Inflammatory macrophage treated with lipopolysaccharide for 4 hours (primary cell): ENCODE measurements around the gene LRRC71.

Experiments
- DNase-seq: peaks from one replicate; pipeline ENCODE4 v3.0.0-alpha.2; 2020

LRRC71 gene

DNA sequence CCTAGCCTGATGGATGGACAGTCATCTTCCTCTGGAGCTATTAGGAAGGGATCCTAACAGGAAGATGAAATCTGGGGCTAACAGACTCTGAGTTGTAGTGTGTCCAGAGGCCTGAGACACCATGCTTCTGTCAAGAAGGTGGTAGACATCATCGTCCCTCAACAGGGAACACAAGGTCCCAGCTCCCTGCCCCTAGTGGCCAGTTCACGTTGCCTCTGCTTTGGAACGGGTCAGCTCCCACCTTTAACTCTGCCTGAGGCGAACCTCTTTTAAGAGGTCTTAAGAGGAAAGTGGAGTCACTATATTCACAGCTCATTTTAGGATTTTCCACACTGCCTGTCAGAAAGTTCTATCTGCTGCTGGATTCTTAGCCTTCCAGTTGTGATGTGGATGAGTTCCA is 28.3 kb downstream of the LRRC71 start:
- no peak for DNase-seq

GRCh38 chr1:156949127-156949526 is 28.7 kb downstream of the LRRC71 start:
- no peak for DNase-seq

DNA sequence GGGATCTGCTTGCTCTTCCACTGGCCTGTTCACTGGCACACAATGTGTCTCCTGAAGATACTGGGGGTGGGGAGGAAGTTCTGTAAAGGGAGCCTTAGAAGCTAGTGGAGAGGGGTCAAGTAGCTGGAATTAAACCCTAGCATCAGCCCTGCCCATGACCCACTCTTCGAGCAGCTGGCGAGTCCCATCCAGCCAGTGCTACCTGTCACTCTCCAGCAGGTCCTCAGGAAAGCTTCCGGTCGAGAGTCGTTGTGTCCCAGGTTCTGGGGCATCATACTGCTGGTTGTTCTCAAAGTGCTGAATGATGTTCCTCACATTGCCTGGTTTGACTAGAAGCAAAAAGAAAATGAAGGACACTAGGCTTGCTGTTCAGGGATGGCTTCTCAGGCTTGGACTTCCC is 30.9 kb downstream of the LRRC71 start:
- no peak for DNase-seq

- DNase-seq = no peak
These were observed 33.1 kb downstream of the LRRC71 start for GRCh38 chr1:156953571-156953970.

GRCh38 chr1:156956333-156956732 is 35.9 kb downstream of the LRRC71 start:
- no peak for DNase-seq

DNA sequence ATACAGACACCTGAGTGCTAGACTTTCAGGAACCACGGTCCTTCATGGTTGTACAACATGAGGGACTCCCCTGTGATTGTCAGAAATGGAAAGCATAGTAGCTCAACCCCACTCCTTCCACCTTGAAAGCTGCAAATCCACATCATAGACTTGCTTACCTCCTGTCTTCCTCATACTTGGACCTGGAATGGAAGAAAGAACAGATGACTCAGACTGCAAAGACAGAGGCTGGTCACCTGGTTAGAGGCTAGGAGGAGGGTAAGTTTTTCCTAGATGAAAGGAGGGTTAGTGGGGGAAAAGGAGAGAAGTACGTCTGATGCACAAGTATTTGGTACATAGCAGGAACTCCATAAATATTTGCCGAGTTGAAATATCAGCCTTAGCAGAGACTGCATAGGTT is 37.2 kb downstream of the LRRC71 start:
- DNase-seq = no peak

GRCh38 chr1:156958247-156958714 is 37.8 kb downstream of the LRRC71 start:
- no peak for DNase-seq

DNA sequence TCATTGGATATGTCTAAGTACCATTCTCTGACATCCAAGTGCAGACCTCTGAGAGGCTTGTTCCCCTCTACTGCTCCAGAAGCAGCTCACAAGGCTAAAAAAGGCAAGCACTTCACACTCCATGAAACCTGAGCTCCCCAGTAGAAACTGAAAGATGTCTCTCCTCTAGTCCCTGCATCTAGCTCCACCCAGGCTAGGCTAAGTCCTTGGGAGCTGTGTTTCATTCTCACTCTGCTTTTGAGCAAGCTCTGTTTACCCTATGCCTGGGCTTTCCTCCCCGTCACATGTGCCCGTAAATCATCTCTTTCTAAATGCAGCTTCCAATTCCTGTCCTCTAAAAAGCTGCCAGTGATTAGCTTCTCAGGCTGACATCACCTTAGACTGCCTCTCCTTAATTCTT is 39.0 kb downstream of the LRRC71 start:
- peak; percentile 27 for DNase-seq

DNA sequence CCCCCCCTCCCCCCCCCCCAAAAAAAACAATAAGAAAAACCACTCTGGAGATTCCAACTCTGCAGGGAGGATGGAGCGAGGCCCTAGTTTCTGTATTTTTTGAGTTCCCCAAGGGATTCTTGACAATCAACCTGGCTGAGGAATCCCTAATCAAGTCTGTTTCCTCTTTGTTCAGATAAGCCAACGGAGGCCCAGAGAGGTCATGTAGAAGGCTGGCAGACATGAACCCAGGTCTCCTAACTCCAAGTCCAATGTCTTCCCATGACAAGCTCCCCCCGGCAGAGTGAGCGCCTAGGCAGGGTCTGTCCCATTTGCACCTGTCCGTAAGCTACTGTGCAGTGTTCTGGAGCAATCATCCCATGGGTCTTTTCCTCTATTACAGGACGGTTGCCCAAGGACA is 39.5 kb downstream of the LRRC71 start:
- no peak for DNase-seq

DNA sequence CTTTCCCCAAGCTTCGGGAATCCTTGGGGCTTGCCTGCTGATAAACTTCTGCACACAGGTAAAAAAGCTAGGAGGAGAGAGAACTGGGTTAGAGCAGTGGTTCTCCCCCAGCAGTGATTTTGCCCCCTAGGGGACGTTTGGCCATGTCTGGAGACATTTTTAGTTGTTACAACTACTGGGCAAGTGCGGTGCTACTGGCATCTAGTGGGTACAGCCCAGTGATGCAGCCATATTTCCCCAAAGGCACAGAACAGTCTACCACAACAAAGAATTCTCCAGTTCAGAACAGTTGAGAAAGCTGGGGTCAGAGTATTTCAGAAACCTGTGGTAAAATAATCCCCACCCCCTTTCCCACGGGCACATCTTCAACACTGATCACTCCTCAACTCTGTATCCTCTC is 41.3 kb downstream of the LRRC71 start:
- peak; percentile 65 for DNase-seq

DNA sequence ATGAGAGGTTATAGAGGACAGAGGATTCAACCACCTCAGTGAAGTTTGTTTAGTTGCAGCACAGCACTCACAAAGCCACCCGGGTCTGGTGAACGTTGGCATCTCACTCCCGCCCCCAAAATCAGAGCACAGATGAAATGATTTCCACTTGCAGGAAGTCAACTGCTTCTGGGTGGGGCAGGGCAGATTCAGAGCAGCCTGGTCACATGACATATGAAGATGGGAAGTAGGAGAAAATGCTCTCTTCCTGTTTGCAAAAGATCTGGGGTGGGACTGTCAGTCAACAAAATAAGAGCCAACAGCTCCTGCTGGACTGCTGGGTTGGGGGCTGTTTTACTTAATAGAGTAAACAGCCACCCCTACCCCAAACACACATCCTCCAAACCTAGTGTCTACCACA is 43.2 kb downstream of the LRRC71 start:
- peak; percentile 93 for DNase-seq

GRCh38 chr1:156964441-156964840 is 44.0 kb downstream of the LRRC71 start:
- DNase-seq = no peak

DNA sequence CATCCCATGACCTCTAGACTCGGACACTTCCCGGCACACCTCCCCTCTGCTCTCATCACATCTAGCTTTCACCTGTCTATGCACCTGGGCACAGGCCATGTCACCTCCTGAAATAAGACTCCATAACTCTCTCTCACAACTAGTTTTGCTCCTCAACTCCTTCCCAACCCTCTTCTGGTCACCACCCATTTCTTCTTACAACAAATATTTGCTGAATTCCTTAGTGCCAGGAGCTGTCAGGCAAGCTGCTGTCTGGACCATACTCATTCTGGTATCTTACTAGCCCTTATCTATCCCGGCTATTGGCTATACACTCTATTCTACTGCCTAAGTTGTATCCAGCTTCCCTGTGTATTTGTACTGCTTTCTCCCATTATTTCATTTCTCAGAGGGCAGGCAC is 49.1 kb downstream of the LRRC71 start:
- DNase-seq = no peak

- peak; percentile 6 for DNase-seq
These were observed 49.6 kb downstream of the LRRC71 start for GRCh38 chr1:156970017-156970416.

DNA sequence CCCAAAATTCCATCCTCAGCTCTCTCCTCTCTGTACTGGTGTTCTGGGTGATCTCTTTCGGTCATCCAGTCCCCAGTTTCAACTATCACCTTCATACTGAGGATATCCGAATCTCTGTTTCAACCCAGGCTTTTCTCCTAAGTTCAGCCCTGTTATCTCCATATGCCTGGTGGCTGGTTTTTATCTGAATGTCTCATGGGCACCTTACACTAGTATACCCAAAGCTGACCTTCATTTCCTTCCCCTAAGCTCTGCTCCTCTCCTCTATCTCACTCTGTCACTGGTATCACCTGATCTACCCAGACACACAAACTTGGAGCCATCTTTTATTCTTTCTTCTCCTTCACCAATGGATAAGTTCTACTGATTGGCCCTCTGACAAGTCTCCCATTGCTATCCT is 53.0 kb downstream of the LRRC71 start:
- no peak for DNase-seq

GRCh38 chr1:156975084-156975483 is 54.7 kb downstream of the LRRC71 start:
- no peak for DNase-seq

DNA sequence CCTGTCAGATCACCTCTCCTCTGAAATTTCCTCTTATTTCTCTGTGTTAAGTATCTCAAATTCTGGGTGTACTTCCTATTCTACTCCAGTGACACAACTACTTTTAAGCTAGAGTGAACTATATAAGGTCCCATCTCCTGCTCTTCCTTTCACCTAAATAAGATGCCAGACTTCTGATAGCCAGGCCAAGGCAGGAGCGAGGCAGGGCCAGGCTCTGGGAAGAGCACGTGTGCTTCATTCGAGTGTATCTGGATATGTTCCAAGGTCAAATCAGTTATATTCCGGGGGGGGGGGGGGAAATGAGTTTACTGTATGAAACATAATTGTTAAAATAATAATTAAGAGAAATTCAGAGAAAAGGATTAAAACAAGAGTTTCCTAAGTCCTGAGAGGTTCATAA is 60.1 kb downstream of the LRRC71 start:
- no peak for DNase-seq
